ENCODE data around the gene GRK4.
"Not testable (repeated sequence)": the region's sequence is repeated elsewhere in the genome, so short reads cannot be mapped to it uniquely, and the experiment has no call there.

GRCh38 chr4:2945619-2946604, 17.5 kb upstream of the GRK4 start:
- TF ChIP-seq CTCF (IDR thresholded peaks at IDR 0.05; ENCODE audit: insufficient read depth, low read length); GABPA (IDR thresholded peaks at IDR 0.05; ENCODE audit: low read depth); REST (IDR thresholded peaks at IDR 0.05; ENCODE audit: insufficient replicate concordance, low read depth): not testable (repeated sequence)

Measured in HL-60 (cell line).